T follicular helper cell (primary cell): Measurements from ENCODE around the gene CCM2L.

Experiments used
- DNase-seq: peaks from one replicate; pipeline ENCODE4 v3.0.0-alpha.2; 2020; ENCODE audit warnings: low read depth

Gene CCM2L

GRCh38 chr20:32056708-32057483 is 46.7 kb downstream of the CCM2L start:
- DNase-seq: no peak

- no peak for DNase-seq
Observed at GRCh38 chr20:32057656-32058184, 47.5 kb downstream of the CCM2L start.

GRCh38 chr20:32059189-32059588 is 49.0 kb downstream of the CCM2L start:
- no peak for DNase-seq

GRCh38 chr20:32062776-32063170 is 52.5 kb downstream of the CCM2L start:
- DNase-seq: no peak

GRCh38 chr20:32063695-32064094 is 53.5 kb downstream of the CCM2L start:
- DNase-seq: no peak

- no peak for DNase-seq
Observed at GRCh38 chr20:32064667-32065066, 54.4 kb downstream of the CCM2L start.

- DNase-seq: no peak
Observed at GRCh38 chr20:32067234-32067821, 57.1 kb downstream of the CCM2L start.

- DNase-seq: no peak
Observed at GRCh38 chr20:32068174-32068573, 57.9 kb downstream of the CCM2L start.

GRCh38 chr20:32069711-32070110 is 59.5 kb downstream of the CCM2L start:
- no peak for DNase-seq

GRCh38 chr20:32070282-32070681 is 60.0 kb downstream of the CCM2L start:
- DNase-seq: no peak

- DNase-seq: no peak
Observed at GRCh38 chr20:32070690-32071213, 60.5 kb downstream of the CCM2L start.

GRCh38 chr20:32071395-32072167 is 61.3 kb downstream of the CCM2L start:
- no peak for DNase-seq

- no peak for DNase-seq
Observed at GRCh38 chr20:32072168-32072750, 62.0 kb downstream of the CCM2L start.

- no peak for DNase-seq
Observed at GRCh38 chr20:32075534-32075933, 65.3 kb downstream of the CCM2L start.

- no peak for DNase-seq
Observed at GRCh38 chr20:32077190-32077589, 67.0 kb downstream of the CCM2L start.

GRCh38 chr20:32078322-32078721 is 68.1 kb downstream of the CCM2L start:
- DNase-seq: no peak

- no peak for DNase-seq
Observed at GRCh38 chr20:32078791-32079190, 68.6 kb downstream of the CCM2L start.

- DNase-seq: no peak
Observed at GRCh38 chr20:32079655-32080109, 69.4 kb downstream of the CCM2L start.

GRCh38 chr20:32080783-32081182 is 70.5 kb downstream of the CCM2L start:
- no peak for DNase-seq
